GM19025 (cell line): ENCODE data around the gene SNIP1.
A peak's percentile ranks its signal among the peaks of the same experiment; 100 is the strongest.
"Not testable (repeated sequence)": the region's sequence is repeated elsewhere in the genome, so short reads cannot be mapped to it uniquely, and the experiment has no call there.

Experiments used
- ATAC-seq: cut with Tn5 transposase; IDR thresholded peaks from one replicate; pipeline ENCODE4 v1.9.1; 2021; ENCODE audit warnings: mild to moderate bottlenecking, low read depth, moderate library complexity; ENCODE audit not compliant: unreplicated experiment

SNIP1 gene

DNA sequence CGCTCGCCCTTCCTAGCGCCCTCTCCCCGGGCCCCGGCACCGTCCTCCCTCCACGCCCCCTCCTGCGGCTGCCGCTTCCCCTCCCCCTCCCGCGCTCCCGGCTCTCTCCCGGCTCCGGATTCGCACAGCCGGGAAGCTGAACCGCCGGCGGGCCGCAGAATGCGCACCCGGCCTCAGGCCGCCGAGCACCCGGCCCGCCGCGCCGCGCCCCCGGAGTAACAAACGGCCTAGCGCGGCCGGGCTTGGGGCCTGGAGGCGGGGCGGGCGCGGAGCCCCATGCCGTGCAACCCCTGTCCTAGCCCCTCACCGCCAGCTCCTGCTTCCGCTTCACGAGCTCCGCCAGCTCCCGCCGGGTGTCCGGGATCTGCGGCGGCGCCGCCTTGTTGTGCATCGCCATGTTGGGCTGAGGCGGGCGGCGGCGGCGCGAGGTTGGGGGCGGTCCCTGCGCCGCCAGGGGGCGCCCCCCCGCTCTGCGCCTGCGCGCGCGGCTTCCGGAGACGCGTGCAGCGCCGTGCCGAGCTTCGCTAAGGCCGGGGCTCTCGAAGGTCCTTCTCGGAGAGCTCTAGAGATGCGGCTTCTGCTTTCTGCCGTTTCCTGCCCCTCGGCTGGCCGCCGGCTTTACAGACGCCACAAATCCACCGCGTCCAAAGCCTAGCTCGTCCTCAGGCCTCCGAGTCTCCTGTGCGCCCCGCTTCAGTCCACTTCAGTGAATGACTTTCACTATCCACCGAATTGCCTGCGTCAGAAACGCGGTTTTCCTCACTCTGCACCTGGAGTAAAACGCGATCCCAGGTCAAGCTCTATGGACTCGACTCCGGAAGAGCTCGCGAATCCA, 39.5 kb downstream of the SNIP1 start, which contains the start of gene MEAF6:
TSS of gene MEAF6 (minus strand) at position 417 of the 835 bp plus-strand sequence. CDS start at position 397, 20 bp downstream.
- ATAC-seq, result peak; percentile 89

DNA sequence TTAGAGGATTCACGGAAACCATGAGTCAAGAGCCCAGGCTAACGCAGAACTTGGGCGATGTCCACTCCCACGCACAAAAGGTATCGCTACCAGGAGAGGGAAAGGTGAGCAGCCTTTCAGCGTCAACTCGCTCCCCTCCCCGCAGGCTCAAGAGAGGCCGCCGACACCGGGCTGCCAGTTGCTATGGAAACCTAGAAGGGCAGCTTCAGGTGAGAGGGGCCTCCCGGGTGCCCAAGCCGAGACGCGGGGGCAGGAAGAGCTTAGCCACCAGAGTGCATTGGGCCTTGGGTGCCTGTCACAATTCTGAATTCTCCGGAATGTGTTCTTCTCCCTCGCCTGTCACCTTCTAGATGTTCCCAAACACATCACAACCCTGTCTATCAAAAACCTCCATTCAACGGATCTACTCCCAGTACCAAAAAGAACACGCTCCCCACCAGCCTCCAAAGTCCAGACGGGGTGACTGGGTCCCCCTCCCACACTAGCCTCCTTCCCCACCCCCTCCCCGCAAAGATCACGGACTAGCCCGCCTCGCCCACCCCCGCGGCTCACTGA, 40.2 kb downstream of the SNIP1 start:
- no peak for ATAC-seq

DNA sequence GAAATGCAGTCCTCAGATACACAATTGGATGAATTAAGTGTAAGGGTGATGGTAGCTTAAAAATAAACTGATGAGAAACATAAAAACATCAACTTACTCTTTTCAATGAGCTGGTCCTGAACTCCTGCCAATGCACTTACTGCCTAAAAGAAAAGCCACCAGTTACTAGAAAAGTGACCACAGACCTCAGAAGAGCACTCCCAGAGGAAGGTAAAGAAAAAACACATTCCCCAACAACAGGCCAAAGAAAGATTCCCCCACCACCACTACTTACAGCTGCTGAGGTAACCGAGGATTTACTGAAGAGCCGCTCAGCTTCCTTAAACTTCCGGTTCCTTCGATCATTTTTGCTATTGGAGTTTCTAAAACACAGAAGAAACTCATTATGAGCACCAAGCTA, 44.9 kb downstream of the SNIP1 start:
- no peak for ATAC-seq

DNA sequence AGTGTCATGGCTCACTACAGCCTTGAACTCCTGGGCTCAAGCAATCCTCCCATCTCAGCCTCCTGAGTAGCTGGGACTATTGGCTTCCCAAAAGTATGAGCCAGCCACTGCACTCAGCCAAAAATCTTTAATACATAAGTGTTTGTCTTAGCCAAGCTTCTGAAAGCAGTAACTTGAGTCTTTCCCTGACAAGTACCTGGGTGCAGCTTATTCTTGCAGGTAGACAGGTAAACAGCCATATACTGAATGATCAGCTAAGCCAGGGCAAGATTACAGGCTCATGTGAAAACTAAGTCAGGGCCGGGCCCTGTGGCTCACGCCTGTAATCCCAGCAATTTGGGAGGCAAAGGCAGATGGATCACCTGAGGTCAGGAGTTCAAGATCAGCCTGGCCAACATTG, 47.4 kb downstream of the SNIP1 start:
- ATAC-seq, result no peak

- not testable (repeated sequence) for ATAC-seq
Observed at GRCh38 chr1:37502791-37503190, 51.3 kb downstream of the SNIP1 start.

- ATAC-seq, result no peak
Observed at GRCh38 chr1:37502104-37502503, 52.0 kb downstream of the SNIP1 start.

GRCh38 chr1:37501661-37502060, 52.4 kb downstream of the SNIP1 start:
- ATAC-seq, result no peak

DNA sequence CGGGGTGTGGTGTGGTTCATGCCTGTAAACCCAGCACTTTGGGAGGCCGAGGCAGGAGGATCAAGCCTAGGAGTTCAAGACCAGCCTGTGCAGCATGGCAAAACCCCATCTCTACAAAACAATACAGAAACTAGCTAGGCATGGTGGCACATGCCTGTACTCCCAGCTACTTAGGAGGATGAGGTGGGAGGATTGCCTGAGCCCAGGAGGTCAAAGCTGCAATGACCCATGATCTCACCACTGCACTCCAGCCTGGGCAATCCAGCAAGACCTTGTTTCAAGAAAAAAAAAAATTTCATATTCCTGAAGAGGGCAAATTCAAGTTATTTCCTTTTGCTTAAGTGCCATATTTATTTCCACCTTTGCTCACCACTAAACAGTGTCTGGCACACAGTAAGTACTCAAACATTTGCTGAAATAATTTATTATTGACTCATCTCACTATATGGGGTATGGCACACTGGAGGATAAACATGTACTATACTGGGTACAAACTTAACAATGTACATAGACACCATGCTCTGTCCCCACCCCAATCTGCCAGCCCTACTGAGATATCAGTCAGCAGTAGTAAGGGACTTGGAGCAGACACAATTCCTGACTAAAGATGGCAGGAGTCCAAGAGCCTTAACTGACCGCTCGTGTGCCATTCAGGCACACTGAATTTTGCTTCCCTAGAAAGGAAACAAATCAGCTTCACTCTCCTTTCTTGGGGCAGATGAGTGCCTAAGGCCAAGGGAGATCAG, 55.0 kb downstream of the SNIP1 start:
- no peak for ATAC-seq

DNA sequence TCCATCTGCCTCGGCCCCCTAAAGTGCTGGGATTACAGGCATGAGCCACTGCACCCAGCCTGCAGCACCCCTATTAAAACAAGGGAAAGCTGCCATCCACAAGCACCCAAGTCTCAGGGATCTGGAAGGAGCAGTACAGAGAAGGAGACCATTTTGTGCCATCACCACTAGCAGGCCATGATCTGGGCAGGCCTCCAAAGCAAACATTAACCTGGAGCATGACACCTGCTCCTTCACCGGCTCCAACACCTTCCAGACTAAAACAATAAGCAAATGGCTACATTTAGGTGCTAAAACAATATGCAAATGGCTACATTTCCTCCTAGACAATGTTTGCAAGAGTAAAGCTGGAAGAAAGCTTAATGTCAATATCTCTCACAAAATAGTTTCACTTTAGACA, 56.3 kb downstream of the SNIP1 start:
- no peak for ATAC-seq

GRCh38 chr1:37495875-37496274, 58.2 kb downstream of the SNIP1 start:
- ATAC-seq, result no peak

DNA sequence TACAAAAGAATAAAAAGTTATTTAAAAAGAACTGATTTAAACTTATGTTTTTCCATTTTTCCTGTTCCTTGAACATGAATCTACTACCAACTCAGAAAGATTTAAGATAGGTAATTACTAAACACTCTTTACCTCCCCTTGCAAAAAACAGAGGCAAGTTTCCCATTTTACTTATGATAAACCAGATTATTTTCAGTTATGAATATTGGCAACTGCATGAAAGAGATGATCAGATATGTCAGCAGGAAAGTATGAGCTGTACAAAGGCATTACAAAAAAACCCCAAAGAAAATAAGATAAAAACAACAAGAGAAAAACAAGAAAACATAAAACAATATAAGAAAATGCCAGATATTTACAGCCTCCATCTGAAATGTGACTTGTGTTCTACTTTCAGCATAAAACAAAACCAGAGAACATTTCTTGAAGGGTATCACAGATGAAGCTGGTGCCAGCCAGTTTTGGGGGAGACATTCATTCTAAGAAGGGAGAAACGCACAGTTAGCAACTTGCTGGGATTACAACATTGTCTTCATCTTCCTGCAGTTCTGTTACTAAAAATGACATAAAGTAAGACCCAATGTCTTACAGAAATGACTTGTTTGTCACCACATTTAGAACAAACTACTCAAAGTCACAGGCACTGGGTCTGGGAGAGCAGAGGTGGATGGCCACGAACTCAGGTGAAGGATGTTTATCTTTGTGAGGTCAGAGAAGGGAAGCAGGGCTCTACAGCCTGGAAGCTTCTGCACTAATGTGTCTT, 60.6 kb downstream of the SNIP1 start:
- ATAC-seq, result no peak

- no peak for ATAC-seq
Observed at GRCh38 chr1:37487619-37487984, 66.5 kb downstream of the SNIP1 start.

DNA sequence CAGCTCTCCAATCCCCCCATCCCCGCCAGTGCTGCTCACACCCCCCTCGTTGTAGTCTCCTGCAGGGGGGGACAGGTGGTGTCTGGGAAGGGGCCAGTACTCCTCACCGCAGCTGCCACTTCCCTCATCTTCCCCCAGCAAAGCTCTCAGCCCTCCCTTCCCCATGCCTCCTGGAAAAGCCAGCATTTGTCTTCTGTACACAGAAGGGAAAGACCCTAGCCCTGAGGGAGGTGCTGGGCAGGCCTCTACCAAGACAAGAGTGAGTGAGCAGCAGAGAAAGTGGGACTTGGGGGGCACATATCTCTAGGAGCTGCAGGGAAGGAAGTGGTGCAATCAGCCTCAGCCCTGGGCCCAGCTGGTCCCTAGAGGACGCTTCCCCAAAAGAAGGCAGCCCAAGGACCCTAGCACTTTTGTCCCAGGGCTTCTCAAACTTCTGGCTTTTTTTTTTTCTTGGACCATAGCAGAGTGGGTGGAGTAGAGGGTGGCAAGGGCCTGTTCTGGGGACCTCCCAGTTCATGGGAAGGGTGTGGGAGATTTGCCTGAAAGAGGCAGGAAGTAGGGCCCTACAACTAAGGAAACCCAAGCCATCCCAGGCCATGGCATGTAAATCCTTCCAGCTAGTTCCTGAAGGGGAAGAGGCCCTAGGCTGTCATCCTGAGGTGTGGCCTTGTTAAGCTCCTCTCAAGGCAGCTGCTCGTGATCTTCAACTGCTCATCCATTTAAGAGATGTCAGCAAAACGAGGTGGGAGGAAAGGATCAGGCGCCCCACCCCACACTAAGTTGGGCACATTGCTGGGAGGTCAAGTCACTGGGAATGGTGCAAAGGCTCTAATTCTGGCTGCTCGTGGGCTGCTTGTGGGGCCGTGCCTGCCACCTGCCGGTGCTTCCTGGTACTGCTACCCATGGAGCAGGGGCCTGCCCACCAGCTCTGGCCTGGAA, 67.1 kb downstream of the SNIP1 start:
- no peak for ATAC-seq

DNA sequence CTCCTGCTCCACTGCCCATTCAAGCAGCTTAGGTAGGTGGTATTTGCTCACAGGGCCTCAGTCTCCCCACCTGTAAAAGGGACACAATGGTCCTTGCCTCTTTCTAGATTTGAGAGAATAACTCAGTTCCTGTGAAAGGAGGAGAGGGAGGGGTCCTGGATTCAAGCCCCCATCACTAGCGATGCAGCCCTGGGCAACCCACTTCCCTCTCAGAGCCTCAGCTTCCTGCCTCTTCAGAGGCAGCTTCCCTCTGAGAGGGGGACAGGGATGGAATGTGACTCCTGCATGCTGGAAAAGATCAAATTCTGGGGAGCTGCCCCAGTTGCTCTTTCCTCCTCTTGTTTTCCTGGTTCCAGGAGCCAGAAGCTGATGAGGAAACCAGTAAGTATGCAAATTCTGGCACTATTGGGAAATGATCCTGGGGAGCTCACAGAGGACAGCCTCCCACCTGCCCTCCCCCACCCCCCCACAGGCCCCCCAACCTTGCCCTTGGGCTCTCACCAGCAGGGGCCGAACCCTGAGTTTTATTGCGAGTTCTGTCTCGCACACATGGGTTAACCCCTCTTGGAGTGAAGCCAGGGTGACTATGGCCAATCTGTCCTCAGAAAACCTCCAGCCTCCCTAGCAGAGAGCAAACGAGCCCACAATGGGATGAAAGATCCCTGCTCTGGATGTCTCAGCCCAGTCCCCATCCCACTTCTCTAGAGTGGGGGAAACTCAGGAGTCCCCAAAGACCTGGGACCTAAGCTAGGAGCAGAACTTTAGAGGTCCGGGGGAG, 68.0 kb downstream of the SNIP1 start:
- no peak for ATAC-seq
